Dendritic cell treated with granulocyte-macrophage colony-stimulating factor and Interleukin-4, amounts not matched to agents 40 ng/mL and 50 ng/mL, for 4 days (primary cell): Measurements from ENCODE around the gene ECSIT.

Experiments
- H3K27ac Mint-ChIP-seq: one replicate; pipeline ENCODE4 v1.8.0; 2022; ENCODE audit warnings: mild to moderate bottlenecking, mixed read lengths
- H3K27me3 Mint-ChIP-seq: one replicate; pipeline ENCODE4 v1.8.0; 2022; ENCODE audit warnings: mild to moderate bottlenecking, mixed read lengths
- H3K36me3 Mint-ChIP-seq: one replicate; pipeline ENCODE4 v1.8.0; 2022; ENCODE audit warnings: low read depth, mixed read lengths
- H3K4me1 Mint-ChIP-seq: one replicate; pipeline ENCODE4 v1.8.0; 2022; ENCODE audit warnings: low read depth, mixed read lengths
- H3K4me3 Mint-ChIP-seq: one replicate; pipeline ENCODE4 v1.8.0; 2022; ENCODE audit warnings: mild to moderate bottlenecking, moderate library complexity, mixed read lengths
- H3K9me3 Mint-ChIP-seq: one replicate; pipeline ENCODE4 v1.8.0; 2022; ENCODE audit warnings: mixed read lengths
- intact Hi-C: fragments of 100-400 bp; cut with micrococcal nuclease; formaldehyde crosslinking; loops from one replicate; pipeline ENCODE4 v1.15.0; 2022

ECSIT gene

DNA sequence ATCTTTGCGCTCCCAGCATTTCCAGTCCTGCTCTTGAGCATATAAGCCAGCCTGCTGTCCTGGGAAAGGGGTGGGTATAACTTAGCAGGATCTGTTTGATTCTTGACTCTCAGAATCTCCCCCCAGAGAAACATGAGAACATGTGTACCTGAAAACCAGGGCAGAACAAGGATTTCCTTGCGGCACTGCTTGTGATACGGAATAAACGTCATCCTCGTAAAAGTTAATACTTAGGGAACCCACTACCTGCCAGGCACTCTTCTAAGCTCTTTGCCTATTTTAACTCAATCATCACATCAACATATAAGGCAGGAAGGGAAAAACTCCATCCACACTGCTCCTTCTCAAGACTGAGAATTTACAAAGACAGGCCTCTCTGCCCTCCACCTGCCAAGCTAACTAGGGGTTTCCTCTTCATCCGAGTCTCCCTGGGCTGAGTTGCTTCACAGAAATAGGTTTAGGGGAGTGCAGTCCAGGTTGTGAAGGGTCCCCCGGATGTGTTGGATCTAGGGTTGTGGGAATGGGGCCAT, 24.4 kb downstream of the ECSIT start:
- Mint-ChIP-seq H3K9me3 (no peaks in the 10 kb centered on the region), H3K36me3 (peaks cover 26% of the 10 kb centered on the region), H3K4me3 (peak overlapping the region; percentile 74), H3K27me3 (no peaks in the 10 kb centered on the region), H3K4me1 (peaks cover 23% of the 10 kb centered on the region), H3K27ac (peak overlapping the region; percentile 80)
- intact Hi-C loops, result loop anchor here (1.0 to 2.0 kb wide), 2 partner anchors 24 to 69 kb away; partner anchors contain the start of genes ECSIT, ODAD3 and PRKCSH

DNA sequence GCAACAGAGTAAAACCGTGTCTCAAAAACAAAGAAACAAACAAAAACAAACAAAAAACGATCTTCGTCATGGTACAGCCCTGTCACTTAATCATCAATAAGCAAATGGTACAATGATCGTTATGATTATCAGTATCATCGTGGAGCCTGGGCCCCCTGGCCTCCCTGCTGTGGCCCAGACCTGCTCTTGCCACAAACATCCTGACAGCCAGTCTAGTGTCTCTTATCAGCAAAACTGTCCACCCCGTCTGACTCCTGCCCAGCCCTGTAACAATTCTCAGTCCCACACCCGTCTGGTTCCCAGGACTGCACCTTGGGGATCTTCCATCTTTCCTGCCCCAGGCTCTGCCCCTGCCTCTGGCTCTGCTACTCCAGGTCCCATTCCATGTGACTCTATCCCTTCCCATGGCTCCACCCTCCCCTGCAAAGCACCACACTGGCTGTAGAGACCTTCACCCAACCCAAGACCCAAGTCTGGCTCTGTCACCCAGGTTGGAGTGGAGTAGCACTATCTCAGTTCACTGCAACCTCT, 29.0 kb downstream of the ECSIT start:
- Mint-ChIP-seq H3K9me3 (no peaks in the 10 kb centered on the region), H3K4me3 (no peak overlapping the region), H3K4me1 (peaks cover 11% of the 10 kb centered on the region), H3K27ac (peak overlapping the region; percentile 6), H3K27me3 (no peaks in the 10 kb centered on the region), H3K36me3 (peaks cover 56% of the 10 kb centered on the region)
- intact Hi-C loops, result no loop called here

DNA sequence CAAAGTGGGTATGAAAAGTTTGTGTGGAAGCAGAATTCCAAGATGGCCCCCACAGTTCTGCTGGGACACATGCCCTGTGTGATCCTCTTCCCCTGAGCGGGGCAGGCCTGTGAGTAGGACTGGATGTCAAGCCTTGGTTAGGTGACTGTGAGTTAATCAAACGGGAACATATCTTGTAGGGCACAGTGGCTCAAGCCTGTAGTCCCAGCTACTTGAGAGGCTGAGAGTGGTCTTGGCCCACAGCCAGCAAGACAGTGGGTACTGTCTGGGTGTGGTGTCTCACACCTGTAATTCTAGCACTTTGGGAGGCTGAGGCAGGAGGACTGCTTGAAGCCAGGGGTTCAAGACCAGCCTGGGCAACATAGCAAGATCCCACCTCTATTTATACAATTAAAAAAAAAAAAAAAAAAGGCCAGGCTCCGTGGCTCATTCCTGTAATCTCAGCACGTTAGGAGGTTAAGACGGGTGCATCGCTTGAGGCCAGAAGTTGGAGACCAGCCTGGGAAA, 29.7 kb downstream of the ECSIT start:
- Mint-ChIP-seq H3K9me3 (no peaks in the 10 kb centered on the region), H3K36me3 (peaks cover 63% of the 10 kb centered on the region), H3K4me1 (peaks cover 5% of the 10 kb centered on the region), H3K27ac (no peak overlapping the region), H3K4me3 (no peak overlapping the region), H3K27me3 (no peaks in the 10 kb centered on the region)
- intact Hi-C loops, result no loop called here

DNA sequence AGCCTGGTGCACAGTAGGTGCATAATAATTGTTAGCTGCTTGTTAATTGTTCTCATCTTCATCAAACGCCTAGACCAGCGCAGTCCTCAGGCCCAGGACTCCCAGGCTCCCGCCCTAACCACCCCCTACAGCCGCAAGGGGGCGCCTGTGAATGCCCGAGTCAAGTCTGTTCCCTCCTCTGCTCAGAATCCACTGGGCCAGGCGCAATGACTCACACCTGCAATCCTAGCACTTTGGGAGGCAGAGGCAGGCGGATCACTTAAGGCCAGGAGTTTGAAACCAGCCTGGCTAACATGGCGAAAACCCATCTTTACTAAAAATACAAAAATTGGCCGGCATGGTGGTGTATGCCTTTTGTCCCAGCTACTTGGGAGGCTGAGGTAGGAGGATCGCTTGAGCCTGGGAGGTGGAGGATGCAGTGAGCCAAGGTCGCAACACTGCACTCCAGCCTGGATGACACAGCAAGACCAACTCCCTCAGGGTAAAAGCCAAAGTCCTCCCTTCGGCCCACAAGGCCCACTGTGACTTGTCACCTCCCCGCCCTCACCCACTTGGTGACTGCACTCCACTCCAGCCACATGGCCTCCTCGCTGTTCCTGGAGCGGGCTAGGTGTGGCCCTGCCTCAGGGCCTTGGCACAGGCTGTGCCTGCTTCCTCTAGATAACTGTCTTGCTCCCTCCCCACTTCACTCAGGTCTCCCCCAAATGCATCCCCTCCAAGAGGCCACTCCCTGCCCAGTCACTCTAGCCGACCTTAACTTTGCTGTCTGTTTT, 32.4 kb downstream of the ECSIT start:
- Mint-ChIP-seq H3K27ac (no peak overlapping the region), H3K36me3 (peaks cover 81% of the 10 kb centered on the region), H3K4me3 (no peak overlapping the region), H3K27me3 (no peaks in the 10 kb centered on the region), H3K4me1 (peaks cover 5% of the 10 kb centered on the region), H3K9me3 (no peaks in the 10 kb centered on the region)
- intact Hi-C loops, result loop anchor here (2.0 kb wide), 1 partner anchor 92 kb away; no protein-coding TSS in a partner anchor

DNA sequence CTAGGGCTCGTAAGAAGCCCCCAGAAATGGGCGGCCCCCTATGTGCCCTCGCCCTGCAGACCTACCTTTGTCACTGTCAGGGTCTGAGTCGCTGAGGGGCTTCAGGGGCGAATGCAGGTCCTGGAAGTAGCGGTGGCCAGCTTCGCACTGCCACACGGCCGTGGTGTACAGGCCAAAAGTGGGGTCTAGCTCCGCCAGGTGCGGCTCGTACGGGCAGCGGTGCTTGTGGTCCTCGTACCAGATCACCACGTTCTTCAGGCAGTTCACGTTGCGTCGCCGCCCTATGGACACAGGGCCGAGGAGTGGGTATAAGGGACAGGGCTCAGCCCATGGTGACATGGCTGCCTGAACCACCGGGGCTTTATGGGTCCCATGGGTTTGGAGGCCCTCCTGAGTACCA, 33.0 kb downstream of the ECSIT start:
- Mint-ChIP-seq H3K9me3 (no peaks in the 10 kb centered on the region), H3K4me1 (peaks cover 5% of the 10 kb centered on the region), H3K36me3 (peaks cover 79% of the 10 kb centered on the region), H3K4me3 (no peak overlapping the region), H3K27me3 (no peaks in the 10 kb centered on the region), H3K27ac (no peak overlapping the region)
- intact Hi-C loops, result loop anchor here (2.0 kb wide), 1 partner anchor 93 kb away; no protein-coding TSS in a partner anchor

DNA sequence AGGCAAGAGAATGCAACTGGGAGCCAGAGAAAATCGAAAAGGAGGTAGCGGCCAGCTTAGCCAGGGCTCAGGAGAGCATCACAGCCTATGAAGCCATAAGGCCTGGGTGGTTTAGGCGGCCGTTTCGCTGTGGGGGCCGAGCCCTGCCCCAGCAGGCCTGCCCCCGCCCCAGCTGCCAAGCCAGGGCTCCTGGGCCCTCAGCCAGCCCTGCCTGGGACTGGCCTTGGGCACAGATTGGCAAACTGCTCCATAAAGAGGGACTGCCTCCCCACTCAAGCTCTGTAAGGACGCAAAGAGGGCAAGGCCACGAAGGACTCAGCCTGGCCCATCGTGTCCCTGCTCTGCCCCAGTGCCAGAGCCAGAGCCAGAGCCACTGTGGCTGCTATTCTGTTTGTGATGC, 33.5 kb downstream of the ECSIT start:
- peaks cover 79% of the 10 kb centered on the region for H3K36me3 Mint-ChIP-seq
- intact Hi-C loops, result no loop called here

DNA sequence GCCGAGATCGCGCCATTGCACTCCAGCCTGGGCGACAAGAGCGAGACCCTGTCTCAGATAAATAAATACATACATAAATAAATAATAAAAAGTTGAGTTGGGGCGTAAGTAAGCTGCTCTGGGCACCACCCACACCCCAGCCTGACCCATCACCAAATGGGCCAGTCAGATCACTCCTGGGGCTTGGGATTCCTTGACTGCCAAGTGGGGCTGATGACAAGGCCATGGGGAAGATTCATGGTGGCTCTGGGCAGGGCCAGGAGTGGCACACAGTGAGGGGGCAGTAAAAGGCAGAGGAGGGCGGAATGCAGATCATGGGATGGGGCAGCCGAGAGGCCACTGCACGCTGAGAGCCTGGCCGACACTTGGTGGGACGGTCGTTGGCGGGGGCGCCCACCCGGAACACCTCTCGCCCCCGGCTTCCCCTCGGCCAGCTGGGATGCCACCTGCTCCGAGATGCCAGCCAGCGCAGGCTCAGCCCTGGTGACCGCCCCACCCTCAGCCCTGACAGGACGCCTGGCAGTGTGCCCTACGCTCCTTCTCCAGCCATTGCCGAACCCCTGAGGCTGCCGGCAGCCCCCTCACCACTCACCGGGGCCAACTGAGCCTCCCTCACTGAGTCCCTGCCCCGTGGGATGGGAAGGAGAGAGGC, 34.2 kb downstream of the ECSIT start:
- H3K27ac Mint-ChIP-seq, result no peak overlapping the region
- H3K4me3 Mint-ChIP-seq, result no peak overlapping the region
- no peaks in the 10 kb centered on the region for H3K27me3 Mint-ChIP-seq
- no peaks in the 10 kb centered on the region for H3K9me3 Mint-ChIP-seq
- intact Hi-C loops, result no loop called here
- H3K4me1 Mint-ChIP-seq, result peaks cover 5% of the 10 kb centered on the region
- H3K36me3 Mint-ChIP-seq, result peaks cover 82% of the 10 kb centered on the region

More for the DNA sequence above, 33.5 kb downstream of the ECSIT start:
- Mint-ChIP-seq H3K9me3 (no peaks in the 10 kb centered on the region), H3K4me3 (no peak overlapping the region), H3K27ac (no peak overlapping the region), H3K27me3 (no peaks in the 10 kb centered on the region), H3K4me1 (peaks cover 5% of the 10 kb centered on the region)

DNA sequence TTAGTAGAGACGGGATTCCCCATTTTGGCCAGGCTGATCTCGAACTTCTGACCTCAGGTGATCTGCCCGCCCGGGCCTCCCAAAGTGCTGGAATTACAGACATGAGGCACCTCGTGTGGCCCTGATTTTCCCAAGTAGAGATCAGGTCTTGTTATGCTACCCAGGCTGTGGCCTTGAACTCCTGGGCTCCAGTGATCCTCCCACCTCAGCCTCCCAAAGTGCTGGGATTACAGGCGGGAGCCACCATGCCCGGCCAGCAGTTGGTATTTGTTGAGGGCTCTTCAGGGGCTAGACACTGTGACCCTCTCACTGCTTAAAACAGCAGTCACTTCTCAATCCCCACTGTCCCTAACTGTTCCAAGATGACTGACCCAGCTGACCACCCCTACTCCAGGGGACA, 39.6 kb downstream of the ECSIT start:
- H3K27ac Mint-ChIP-seq, result no peak overlapping the region
- intact Hi-C loops, result no loop called here
- H3K27me3 Mint-ChIP-seq, result no peaks in the 10 kb centered on the region
- H3K9me3 Mint-ChIP-seq, result no peaks in the 10 kb centered on the region
- H3K4me3 Mint-ChIP-seq, result no peak overlapping the region
- no peaks in the 10 kb centered on the region for H3K4me1 Mint-ChIP-seq
- peaks cover 62% of the 10 kb centered on the region for H3K36me3 Mint-ChIP-seq

DNA sequence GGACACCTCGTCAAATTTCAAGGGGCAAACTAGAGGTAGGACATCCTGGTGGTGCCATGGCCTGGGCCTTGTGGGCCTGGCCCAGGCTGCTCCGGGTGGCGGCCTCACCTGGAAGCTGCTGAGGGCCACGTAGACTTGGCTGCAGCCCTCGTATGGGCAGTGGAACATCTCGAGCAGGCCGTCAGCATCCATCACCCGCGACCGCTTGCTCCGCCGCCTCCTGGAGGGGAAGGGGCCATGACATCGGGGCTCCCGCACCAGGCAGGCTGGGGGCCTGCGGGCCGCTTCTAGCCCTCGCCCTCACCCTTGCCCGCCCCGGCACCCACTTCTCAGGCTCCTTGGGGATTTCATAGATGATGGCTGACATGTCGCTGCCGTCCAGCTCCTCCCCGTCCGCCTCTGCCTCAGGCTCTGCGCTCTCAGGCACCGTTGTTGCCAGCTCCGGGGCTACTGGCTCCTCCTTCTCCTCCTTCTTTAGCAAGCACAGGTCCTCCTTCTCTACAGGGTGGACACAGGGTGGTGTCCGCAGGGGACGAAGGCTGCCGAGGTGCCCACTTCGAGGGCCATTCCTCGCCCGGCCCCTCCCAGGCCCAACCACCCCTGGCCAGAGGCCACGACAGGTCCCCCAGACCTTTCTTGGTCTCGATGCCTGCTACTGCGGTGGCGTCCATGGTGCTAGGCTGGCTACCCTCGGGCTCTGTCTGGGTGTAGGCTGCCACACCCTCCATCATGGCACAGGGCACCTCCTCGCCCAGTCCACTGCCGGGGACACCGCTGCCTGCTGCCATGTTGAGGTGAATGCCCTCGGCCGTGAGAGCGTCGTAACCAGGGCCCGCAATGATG, 42.1 kb downstream of the ECSIT start:
- Mint-ChIP-seq H3K4me3 (no peak overlapping the region), H3K9me3 (no peaks in the 10 kb centered on the region), H3K27ac (no peak overlapping the region), H3K4me1 (peaks cover 13% of the 10 kb centered on the region), H3K27me3 (peaks cover 13% of the 10 kb centered on the region), H3K36me3 (peaks cover 58% of the 10 kb centered on the region)
- intact Hi-C loops, result no loop called here

DNA sequence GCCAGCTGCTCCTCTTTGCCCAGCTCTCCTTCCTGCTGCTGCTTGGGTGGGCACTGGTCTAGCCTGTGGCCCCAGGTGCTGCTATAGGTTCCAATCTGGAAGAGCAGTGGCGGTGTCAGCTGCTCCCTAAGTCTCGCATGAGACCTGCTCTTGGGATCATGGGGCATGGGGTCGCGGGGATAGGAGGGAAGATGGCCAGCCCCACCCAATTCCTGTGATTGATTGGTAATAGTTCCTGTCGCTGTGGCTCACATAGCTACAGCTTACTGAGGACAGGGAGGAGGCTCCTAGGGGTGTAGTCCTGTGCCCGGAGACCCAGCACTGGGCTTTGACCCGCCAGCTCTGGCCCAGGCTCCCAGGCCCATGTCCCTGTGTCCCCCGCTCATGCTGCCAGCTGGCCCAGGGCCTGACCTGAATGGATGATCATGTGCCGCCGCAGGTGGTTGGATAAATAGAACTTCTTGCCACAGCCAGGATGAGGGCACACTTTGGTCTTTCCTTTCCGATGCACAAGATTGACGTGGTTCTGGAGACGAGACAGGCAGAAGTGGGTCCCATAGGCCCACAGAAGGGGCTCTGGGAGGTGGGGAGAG, 43.6 kb downstream of the ECSIT start:
- Mint-ChIP-seq H3K27me3 (peaks cover 26% of the 10 kb centered on the region), H3K4me1 (peaks cover 21% of the 10 kb centered on the region), H3K9me3 (no peaks in the 10 kb centered on the region), H3K36me3 (peaks cover 45% of the 10 kb centered on the region), H3K4me3 (no peak overlapping the region), H3K27ac (no peak overlapping the region)
- intact Hi-C loops, result no loop called here

DNA sequence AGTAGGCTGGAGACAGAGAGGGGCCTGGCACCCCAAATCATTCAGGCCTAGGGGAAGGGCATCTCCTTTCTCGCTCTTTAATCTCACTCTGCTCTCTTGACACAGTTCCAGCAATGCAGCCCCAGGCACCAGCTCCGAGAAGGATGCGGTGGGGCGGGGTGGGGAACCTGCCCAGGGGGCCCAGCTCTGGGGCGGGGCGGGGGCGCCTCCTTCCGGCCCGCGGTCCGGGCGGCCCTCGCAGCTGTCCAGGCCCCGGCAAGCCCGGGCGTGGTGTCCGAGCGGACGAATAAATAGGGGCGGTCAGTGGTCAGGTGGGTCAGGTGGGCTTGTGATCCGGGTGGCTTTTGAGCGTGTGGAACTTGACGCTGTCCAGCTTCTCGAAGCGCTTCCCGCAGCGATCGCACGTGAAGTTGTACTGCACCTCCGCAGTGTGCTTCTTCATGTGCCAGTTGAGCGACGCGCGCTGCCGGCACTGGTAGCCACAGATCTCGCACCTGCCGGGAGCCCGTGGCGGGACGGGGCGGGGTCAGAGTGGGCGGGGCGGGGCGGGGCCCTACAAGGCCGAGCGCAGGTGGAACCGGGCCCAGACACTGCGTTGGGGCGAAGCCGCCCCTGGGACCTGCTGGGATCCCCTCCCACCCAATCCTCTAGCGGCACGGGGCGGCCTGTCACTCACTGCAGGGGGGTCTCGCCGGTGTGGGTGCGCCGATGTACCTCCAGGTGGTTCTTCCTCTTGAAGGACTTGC, 45.4 kb downstream of the ECSIT start:
- H3K36me3 Mint-ChIP-seq, result peaks cover 29% of the 10 kb centered on the region
- H3K9me3 Mint-ChIP-seq, result no peaks in the 10 kb centered on the region
- H3K27ac Mint-ChIP-seq, result no peak overlapping the region
- peaks cover 31% of the 10 kb centered on the region for H3K4me1 Mint-ChIP-seq
- H3K27me3 Mint-ChIP-seq, result peaks cover 38% of the 10 kb centered on the region
- no peak overlapping the region for H3K4me3 Mint-ChIP-seq
- intact Hi-C loops, result loop anchor here (5.0 kb wide), 1 partner anchor 241 kb away; no protein-coding TSS in a partner anchor

DNA sequence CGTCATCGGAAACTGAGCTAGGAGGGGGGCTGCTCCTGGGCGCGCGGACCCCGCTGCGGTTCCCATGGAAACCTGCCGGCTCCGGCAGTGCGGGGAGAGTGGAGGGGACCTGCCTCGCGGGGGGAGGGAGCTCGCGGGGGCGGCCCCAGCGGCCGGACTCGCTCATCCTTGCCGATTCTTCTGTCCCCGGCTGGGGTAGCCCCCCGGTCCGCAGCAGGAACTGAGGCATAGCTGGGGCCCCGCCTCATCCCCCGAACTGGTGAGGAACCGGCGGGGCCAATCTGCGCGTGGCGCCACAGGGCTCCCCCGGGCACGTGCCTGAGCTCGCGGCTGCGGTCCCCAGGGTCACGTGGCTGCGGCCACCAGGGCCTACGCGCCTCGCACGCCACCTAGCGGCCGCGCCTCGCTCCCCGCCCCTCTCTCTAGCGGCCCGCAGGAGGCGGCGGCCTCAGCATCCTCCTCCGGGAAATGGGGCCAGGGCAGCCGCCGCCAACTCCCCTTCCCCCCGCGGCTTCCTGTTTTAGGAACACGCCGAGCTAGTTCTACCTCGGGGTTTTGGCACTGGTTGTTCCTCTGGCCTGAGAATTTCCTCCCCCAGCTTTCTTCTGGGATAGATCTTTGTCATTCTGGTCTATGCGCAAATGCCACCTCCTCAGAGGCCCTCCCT, 46.4 kb downstream of the ECSIT start:
- H3K9me3 Mint-ChIP-seq, result no peaks in the 10 kb centered on the region
- H3K4me3 Mint-ChIP-seq, result peak overlapping the region; percentile 81
- H3K27me3 Mint-ChIP-seq, result peaks cover 48% of the 10 kb centered on the region

More for the DNA sequence above, 46.4 kb downstream of the ECSIT start:
- H3K27ac Mint-ChIP-seq, result peak overlapping the region; percentile 86
- H3K36me3 Mint-ChIP-seq, result peaks cover 25% of the 10 kb centered on the region
- intact Hi-C loops, result loop anchor here (1.0 to 5.0 kb wide), 2 partner anchors 47 to 240 kb away; partner anchors contain the start of gene ECSIT
- peaks cover 36% of the 10 kb centered on the region for H3K4me1 Mint-ChIP-seq
